Neuronal stem cell (in vitro differentiated cells): ENCODE results near the gene CRABP1.

ENCODE experiments used
- DNase-seq: peaks from one replicate; pipeline ENCODE4 v3.0.0-alpha.2; 2013; ENCODE audit warnings: low spot score
- H2AFZ ChIP-seq: one replicate; pipeline ENCODE4 v1.6.1; 2013; ENCODE audit warnings: mild to moderate bottlenecking, low read length, inconsistent platforms
- H2AK5ac ChIP-seq: 2 replicates; pipeline ENCODE4 v1.6.1; 2013; ENCODE audit warnings: low read depth, mild to moderate bottlenecking, inconsistent platforms, low read length, moderate library complexity, mixed read lengths
- H2BK120ac ChIP-seq: 2 replicates; pipeline ENCODE4 v1.6.1; 2013; ENCODE audit warnings: low read depth, mild to moderate bottlenecking, inconsistent platforms, low read length, moderate library complexity, mixed read lengths
- H2BK12ac ChIP-seq: one replicate; pipeline ENCODE4 v1.6.1; 2013; ENCODE audit warnings: low read length, inconsistent platforms
- H2BK15ac ChIP-seq: 2 replicates; pipeline ENCODE4 v1.6.1; 2013; ENCODE audit warnings: mild to moderate bottlenecking, low read length, inconsistent platforms, mixed read lengths
- H2BK5ac ChIP-seq: one replicate; pipeline ENCODE4 v1.6.1; 2013; ENCODE audit warnings: inconsistent platforms, mild to moderate bottlenecking, low read length, moderate library complexity
- H3K14ac ChIP-seq: one replicate; pipeline ENCODE4 v1.6.1; 2013; ENCODE audit warnings: low read length, inconsistent platforms
- H3K18ac ChIP-seq: 2 replicates; pipeline ENCODE4 v1.6.1; 2013; ENCODE audit warnings: low read length, inconsistent platforms
- H3K23ac ChIP-seq: 2 replicates; pipeline ENCODE4 v1.6.1; 2013; ENCODE audit warnings: low read depth, mild to moderate bottlenecking, mixed read lengths, low read length, inconsistent platforms; ENCODE audit not compliant: poor library complexity
- H3K27ac ChIP-seq: replicated peaks from 3 replicates; pipeline ENCODE4 v1.5.1; 2013; ENCODE audit warnings: low read length, inconsistent platforms
- H3K27me3 ChIP-seq, 3 experiments: 2 replicates each; pipeline ENCODE4 v1.6.1; 2013; ENCODE audit warnings: low read length in 3 of 3, mild to moderate bottlenecking in 2 of 3, inconsistent platforms in 1 of 3, low read depth in 1 of 3, mixed read lengths in 1 of 3, moderate library complexity in 1 of 3; ENCODE audit not compliant: control insufficient read depth in 3 of 3, insufficient read depth in 3 of 3
- H3K36me3 ChIP-seq, 2 donors: replicated peaks in 1 of 2; 2 replicates each; pipeline ENCODE4 v1.6.1; 2013; ENCODE audit warnings: low read length in 2 of 2; ENCODE audit not compliant: control insufficient read depth in 2 of 2, insufficient read depth in 2 of 2
- H3K4ac ChIP-seq: 2 replicates; pipeline ENCODE4 v1.6.1; 2013; ENCODE audit warnings: inconsistent platforms, mild to moderate bottlenecking, low read length, moderate library complexity
- H3K4me1 ChIP-seq, 2 donors: 1 replicate in 1 of 2; 2 replicates in 1 of 2; pipeline ENCODE4 v1.6.1; 2013; ENCODE audit warnings: low read length in 2 of 2, low read depth in 1 of 2; ENCODE audit not compliant: control insufficient read depth in 2 of 2, insufficient read depth in 1 of 2
- H3K4me2 ChIP-seq: one replicate; pipeline ENCODE4 v1.6.1; 2013; ENCODE audit warnings: mild to moderate bottlenecking, low read length, inconsistent platforms; ENCODE audit not compliant: insufficient read depth, poor library complexity, severe bottlenecking
- H3K4me3 ChIP-seq, 2 donors: 2 replicates each; pipeline ENCODE4 v1.5.1; 2013; ENCODE audit warnings: low read length in 2 of 2, mild to moderate bottlenecking in 2 of 2, inconsistent platforms in 1 of 2, moderate library complexity in 1 of 2
- H3K79me1 ChIP-seq: one replicate; pipeline ENCODE4 v1.6.1; 2013; ENCODE audit warnings: low read depth, mild to moderate bottlenecking, inconsistent platforms, low read length, moderate library complexity
- H3K9ac ChIP-seq: one replicate; pipeline ENCODE4 v1.6.1; 2013; ENCODE audit warnings: mild to moderate bottlenecking, low read depth, low read length, inconsistent platforms; ENCODE audit not compliant: poor library complexity
- H3K9me3 ChIP-seq, 2 donors: replicated peaks in 1 of 2; 2 replicates each; pipeline versions ENCODE3 to v1.6.1; 2013; ENCODE audit warnings: low read length in 2 of 2, mild to moderate bottlenecking in 2 of 2, inconsistent platforms in 1 of 2, low read depth in 1 of 2, mixed read lengths in 1 of 2, moderate library complexity in 1 of 2; ENCODE audit not compliant: control insufficient read depth in 2 of 2, insufficient read depth in 1 of 2
- H4K8ac ChIP-seq: one replicate; pipeline ENCODE4 v1.6.1; 2013; ENCODE audit warnings: low read depth, mild to moderate bottlenecking, inconsistent platforms, low read length, moderate library complexity
- H4K91ac ChIP-seq: one replicate; pipeline ENCODE4 v1.6.1; 2013; ENCODE audit warnings: low read length, low read depth, mild to moderate bottlenecking, inconsistent platforms; ENCODE audit not compliant: poor library complexity
- WGBS, 2 donors: extraction: QIAGEN DNeasy Blood & Tissue Kit; methylation state at CpG; one replicate each; pipeline ENCODE4 v1.1.7; 2013; ENCODE audit warnings: missing lambda C conversion rate in 2 of 2, mixed read lengths in 1 of 2; ENCODE audit not compliant: insufficient read length in 2 of 2, insufficient replicate concordance in 1 of 2; ENCODE audit errors: extremely low coverage in 2 of 2; 5-methylcytosine and 5-hydroxymethylcytosine counted together

The CRABP1 gene

DNA sequence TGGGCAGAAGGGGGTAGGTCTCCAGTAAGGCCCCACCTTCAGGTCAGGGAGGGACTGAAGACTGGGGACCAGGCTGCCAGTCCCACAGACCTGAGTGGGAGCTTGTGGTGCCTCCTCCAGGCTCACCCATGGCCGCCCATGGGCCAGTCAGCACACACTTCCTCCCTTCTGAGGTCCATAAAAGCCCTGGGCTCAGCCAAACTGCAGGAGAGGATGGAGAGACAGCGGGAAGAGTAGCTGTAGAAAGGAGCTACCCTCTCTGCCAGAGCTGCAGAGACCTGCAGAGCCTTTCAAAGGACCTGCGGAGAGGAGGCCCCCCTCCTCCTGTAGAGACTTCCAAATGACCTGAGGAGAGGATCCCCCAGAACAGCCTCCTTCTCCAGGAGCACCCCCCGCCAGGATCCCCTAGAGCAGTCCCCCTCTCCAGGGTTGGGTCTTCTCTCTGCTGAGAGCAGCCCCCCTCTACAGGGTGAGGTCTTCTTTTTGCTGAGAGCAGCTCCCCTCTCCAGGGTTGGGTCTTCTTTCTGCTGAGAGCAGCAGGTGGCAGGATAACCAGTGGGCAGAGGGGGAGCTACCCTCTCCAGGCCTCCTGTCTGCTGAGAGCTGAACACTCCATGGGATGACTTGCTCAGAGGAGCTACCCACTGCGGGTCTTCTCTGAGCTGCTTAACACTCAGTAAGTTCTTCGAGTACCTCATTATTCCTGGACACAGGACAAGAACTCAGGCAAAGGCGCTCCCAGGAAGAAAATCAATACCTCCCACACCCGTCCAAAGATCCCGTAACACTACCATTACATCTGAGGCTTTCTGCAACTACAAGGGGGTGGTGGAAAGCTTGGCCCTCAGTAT lies 35.7 kb upstream of the CRABP1 start:
- Histone ChIP-seq H2BK120ac (no peak overlapping the region), H2AFZ (peak overlapping the region; percentile 47), H3K18ac (no peak overlapping the region), H3K36me3 (no peaks in the 10 kb centered on the region), H3K14ac (no peak overlapping the region), H3K9me3 (no peaks in the 10 kb centered on the region), H3K27me3 (peaks cover 0 to 1% (median 0%) of the 10 kb centered on the region in 3 experiments), H4K8ac (peak overlapping the region; percentile 70), H2BK12ac (no peak overlapping the region), H3K4me2 (no peak overlapping the region), H3K4ac (no peak overlapping the region), H3K23ac (no peak overlapping the region), H3K27ac (no peak overlapping the region), H2AK5ac (peak overlapping the region; percentile 83), H3K4me1 (peaks cover 2 to 8% of the 10 kb centered on the region in 2 donors), H2BK15ac (peak overlapping the region; percentile 62), H3K79me1 (no peaks in the 10 kb centered on the region), H3K4me3 (no peak overlapping the region), H3K9ac (peak overlapping the region; percentile 39), H4K91ac (no peak overlapping the region), H2BK5ac (no peak overlapping the region)
- WGBS, 2 donors = no CpG with 5 or more reads among the region's 9 CpGs
- DNase-seq = no peak

DNA sequence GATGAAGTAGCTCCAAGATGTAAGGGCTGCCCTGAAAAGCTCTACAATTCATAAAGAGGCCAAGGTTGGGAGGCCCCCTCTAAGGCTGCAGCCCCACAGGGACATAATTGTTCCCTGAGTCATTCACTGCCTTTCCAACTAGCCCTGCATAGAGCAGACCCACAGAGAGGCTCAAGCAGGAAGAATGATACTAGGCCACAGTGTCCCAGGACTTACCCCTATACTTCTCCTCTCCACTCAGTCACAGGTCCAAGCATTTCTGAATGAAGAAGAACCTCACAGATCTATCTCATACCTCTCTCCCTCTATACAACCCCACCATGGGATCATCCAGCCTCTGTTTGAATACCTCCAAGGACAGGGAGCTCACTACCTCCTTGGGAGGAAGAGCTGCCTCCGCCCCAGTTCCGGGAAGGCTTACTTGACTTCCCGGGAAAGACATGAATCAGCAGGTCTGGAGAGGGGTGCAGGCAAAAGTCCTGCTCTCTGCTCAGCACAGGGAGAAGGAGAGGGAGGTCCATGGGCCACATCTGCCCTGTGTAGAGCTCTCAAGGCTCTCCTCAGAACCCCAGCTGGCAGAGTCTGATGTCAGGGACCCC lies 33.9 kb upstream of the CRABP1 start:
- Histone ChIP-seq H2BK12ac (no peak overlapping the region), H3K4me1 (peaks cover 2 to 8% of the 10 kb centered on the region in 2 donors), H2BK15ac (no peak overlapping the region), H3K9me3 (no peaks in the 10 kb centered on the region), H3K18ac (peak overlapping the region; percentile 46), H3K9ac (no peak overlapping the region), H2BK5ac (peak overlapping the region; percentile 66), H3K27ac (no peak overlapping the region), H3K23ac (no peak overlapping the region), H4K8ac (no peak overlapping the region), H3K79me1 (no peaks in the 10 kb centered on the region), H2BK120ac (peak overlapping the region; percentile 37), H2AFZ (peak overlapping the region; percentile 35), H3K4me2 (no peak overlapping the region), H3K4ac (no peak overlapping the region), H4K91ac (peak overlapping the region; percentile 44), H3K14ac (no peak overlapping the region), H3K36me3 (no peaks in the 10 kb centered on the region), H3K4me3 (no peak overlapping the region), H3K27me3 (peaks cover 0 to 1% (median 0%) of the 10 kb centered on the region in 3 experiments), H2AK5ac (no peak overlapping the region)
- no peak for DNase-seq
- WGBS, 2 donors = no CpG with 5 or more reads among the region's 3 CpGs

DNA sequence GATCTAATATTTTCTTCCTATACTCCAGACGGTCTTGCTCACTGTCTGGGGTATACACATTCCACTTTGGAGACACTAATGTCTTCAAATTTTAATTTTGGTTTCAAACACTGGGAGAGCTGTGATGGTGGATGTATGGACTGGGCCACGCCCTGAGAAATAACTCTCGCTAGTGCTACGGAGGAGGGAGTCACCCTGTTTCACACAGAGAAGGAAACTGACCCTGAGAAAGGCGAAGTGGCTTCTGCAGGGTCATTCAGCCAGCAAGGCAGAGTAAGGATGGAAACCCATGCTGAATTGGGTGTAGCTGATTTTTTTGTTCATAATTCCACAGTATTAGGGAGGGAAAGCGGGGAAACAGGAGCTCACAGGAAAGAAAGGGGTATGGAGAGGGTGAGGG lies 32.2 kb upstream of the CRABP1 start:
- Histone ChIP-seq H3K9ac (no peak overlapping the region), H2BK5ac (no peak overlapping the region), H3K4me1 (peaks cover 8 to 16% of the 10 kb centered on the region in 2 donors), H2BK120ac (no peak overlapping the region), H2AFZ (peak overlapping the region; percentile 83), H3K36me3 (no peaks in the 10 kb centered on the region), H3K4me2 (no peak overlapping the region), H3K14ac (no peak overlapping the region), H2AK5ac (no peak overlapping the region), H3K27ac (no peak overlapping the region), H4K91ac (no peak overlapping the region), H3K9me3 (no peaks in the 10 kb centered on the region), H4K8ac (no peak overlapping the region), H3K23ac (no peak overlapping the region), H3K79me1 (no peaks in the 10 kb centered on the region), H3K27me3 (peaks cover 0 to 1% (median 0%) of the 10 kb centered on the region in 3 experiments), H3K4ac (no peak overlapping the region), H3K18ac (no peak overlapping the region), H2BK12ac (no peak overlapping the region), H2BK15ac (no peak overlapping the region), H3K4me3 (no peak overlapping the region)
- no peak for DNase-seq
- WGBS, 2 donors = no CpG with 5 or more reads among the region's 6 CpGs

DNA sequence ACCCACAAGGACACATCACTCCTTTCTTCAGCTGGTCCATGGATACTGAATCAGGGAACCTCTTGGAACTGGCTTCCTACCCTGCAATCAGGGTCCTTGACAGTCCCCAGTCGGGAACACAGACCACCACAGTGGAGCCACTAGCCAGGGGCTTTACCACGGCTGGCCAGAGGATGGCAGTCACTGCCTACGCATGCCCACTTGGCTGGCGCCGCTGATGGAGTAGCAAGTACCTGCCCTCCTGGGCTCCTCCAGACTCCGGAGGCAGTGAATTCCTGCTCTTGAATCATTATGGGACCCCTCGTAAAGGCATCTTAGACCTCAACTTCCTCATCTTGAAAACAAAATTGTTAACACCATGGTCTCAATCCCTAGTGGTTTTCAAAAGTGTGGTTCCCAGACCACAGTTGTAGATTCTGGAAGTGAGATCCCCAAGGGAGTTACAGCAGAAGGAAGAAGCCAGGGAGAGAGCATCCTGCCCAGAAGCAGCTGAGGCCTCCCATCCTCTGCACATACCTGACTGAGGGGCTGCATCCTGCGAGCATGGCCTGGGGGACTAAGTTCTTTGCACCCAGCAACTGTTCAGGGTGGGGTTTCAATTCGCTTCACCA lies 31.6 kb upstream of the CRABP1 start:
- no peak for DNase-seq
- H2BK12ac ChIP-seq = no peak overlapping the region
- H3K4me3 ChIP-seq = no peak overlapping the region

More for the DNA sequence above, 31.6 kb upstream of the CRABP1 start:
- Histone ChIP-seq H3K79me1 (no peaks in the 10 kb centered on the region), H3K9me3 (no peaks in the 10 kb centered on the region), H3K27me3 (peaks cover 0 to 1% (median 0%) of the 10 kb centered on the region in 3 experiments), H3K9ac (no peak overlapping the region), H3K27ac (no peak overlapping the region), H3K14ac (no peak overlapping the region), H3K23ac (no peak overlapping the region), H3K36me3 (no peaks in the 10 kb centered on the region), H4K8ac (no peak overlapping the region), H2BK15ac (no peak overlapping the region), H3K4me2 (no peak overlapping the region), H2BK5ac (no peak overlapping the region), H2AFZ (peak overlapping the region; percentile 83), H3K4me1 (peaks cover 14 to 21% of the 10 kb centered on the region in 2 donors), H4K91ac (no peak overlapping the region), H3K18ac (no peak overlapping the region), H3K4ac (no peak overlapping the region), H2BK120ac (no peak overlapping the region), H2AK5ac (no peak overlapping the region)
- no CpG with 5 or more reads among the region's 9 CpGs for WGBS, 2 donors
